K562 (cell line): ENCODE results near the gene IFI27L1. TPM values are rescaled to one million over a fixed set of nuclear protein-coding genes. Genes with fewer than 3 reads are reported as not detected.

Experiments used
- AFF4 ChIP-seq: sonication (generic); formaldehyde crosslinking; IDR thresholded peaks from 2 replicates; pipeline ENCODE4 v1.8.0; 2023; ENCODE audit warnings: mild to moderate bottlenecking, missing genetic modification reagents
- CHCHD3 ChIP-seq: fragments of 250-450 bp; sonication (Bioruptor Pico); IDR thresholded peaks from 2 replicates; pipeline ENCODE4 v2.1.2; 2022; ENCODE audit warnings: mild to moderate bottlenecking
- DIDO1 ChIP-seq: fragments of 450-650 bp; IDR thresholded peaks from 2 replicates; pipeline ENCODE4 v1.6.1; 2016; ENCODE audit warnings: low read depth, missing biosample characterization, missing genetic modification characterization
- FOXA3 ChIP-seq, 2 experiments: fragments of 450-650 bp in 1 of 2; sonication (generic) in 1 of 2; formaldehyde crosslinking; IDR thresholded peaks in 1 of 2; conservative IDR thresholded peaks in 1 of 2; 2 replicates each; pipeline versions ENCODE4 v1.4.0 to v1.8.0; 2020 to 2022; ENCODE audit warnings: mild to moderate bottlenecking in 2 of 2, missing genetic modification reagents in 1 of 2
- FOXM1 ChIP-seq, 2 experiments: fragments of 450-650 bp in 1 of 2; sonication (generic) in 1 of 2; formaldehyde crosslinking in 1 of 2; IDR thresholded peaks; 2 replicates each; pipeline versions ENCODE4 v1.6.1 to v1.9.0; 2017 to 2022; ENCODE audit warnings: low read depth in 2 of 2, mild to moderate bottlenecking in 2 of 2, missing genetic modification reagents in 1 of 2, moderate library complexity in 1 of 2
- GABPB1 ChIP-seq: sonication (generic); formaldehyde crosslinking; IDR thresholded peaks from 2 replicates; pipeline ENCODE4 v1.8.0; 2022; ENCODE audit warnings: mild to moderate bottlenecking, missing genetic modification reagents
- HLTF ChIP-seq: fragments of 450-650 bp; IDR thresholded peaks from 2 replicates; pipeline ENCODE4 v1.6.1; 2016
- MYBL2 ChIP-seq, 2 experiments: fragments of 450-650 bp in 1 of 2; sonication (generic) in 1 of 2; formaldehyde crosslinking in 1 of 2; IDR thresholded peaks; 2 replicates each; pipeline versions ENCODE4 v1.6.1 to v1.8.1; 2017 to 2022; ENCODE audit warnings: borderline replicate concordance in 1 of 2, inconsistent platforms in 1 of 2, low read depth in 1 of 2, mild to moderate bottlenecking in 1 of 2, missing genetic modification reagents in 1 of 2, moderate library complexity in 1 of 2
- NKRF ChIP-seq: fragments of 450-650 bp; IDR thresholded peaks from 2 replicates; pipeline ENCODE4 v1.6.1; 2016; ENCODE audit warnings: borderline replicate concordance
- POLR2AphosphoS5 ChIP-seq: IDR thresholded peaks from 2 replicates; pipeline ENCODE4 v1.6.1; 2011; ENCODE audit warnings: mild to moderate bottlenecking, low read depth, low read length, moderate library complexity; ENCODE audit not compliant: control insufficient read depth, insufficient read depth
- PRMT5 ChIP-seq: sonication (generic); formaldehyde crosslinking; IDR thresholded peaks from 2 replicates; pipeline ENCODE4 v1.5.0; 2020; ENCODE audit warnings: missing genetic modification reagents
- PYGO2 ChIP-seq: fragments of 450-650 bp; IDR thresholded peaks from 2 replicates; pipeline ENCODE4 v1.6.1; 2016; ENCODE audit warnings: mild to moderate bottlenecking, missing genetic modification characterization, moderate library complexity, missing compliant biosample characterization
- ZNF212 ChIP-seq: fragments of 450-650 bp; formaldehyde crosslinking; IDR thresholded peaks from 2 replicates; pipeline ENCODE4 v1.4.0; 2020; ENCODE audit warnings: mild to moderate bottlenecking
- ZNF280A ChIP-seq: fragments of 450-650 bp; IDR thresholded peaks from 2 replicates; pipeline ENCODE4 v1.6.1; 2018; ENCODE audit warnings: mild to moderate bottlenecking, low read depth; ENCODE audit not compliant: partially characterized antibody
- polyA plus RNA-seq, 8 experiments: library from polyadenylated mRNA; depleted of rRNA in 4 of 8; stranded (reverse) in 5 of 8; unstranded in 3 of 8; fragments of >200 nt; fragmentation: Nextera tagmentation in 2 of 8; fragmentation: Illumina TruSeq in 1 of 8; extraction: Ambion mirVana in 2 of 8; extraction: Trizol in 1 of 8; gene quantifications; 2 replicates each; pipeline versions ENCODE4 v1.2.1 to v1.2.3, GENCODE V29; 2011 to 2014; ENCODE audit warnings: inconsistent platforms in 1 of 8, missing spikeins in 1 of 8
- total RNA-seq, 7 experiments: library from RNA; depleted of rRNA in 6 of 7; stranded (reverse); fragments of >200 nt in 6 of 7; fragmentation: Illumina TruSeq in 2 of 7; extraction: Trizol in 2 of 7; gene quantifications; 2 replicates each; pipeline versions ENCODE4 v1.2.1 to v1.2.3, GENCODE V29; 2011 to 2021; ENCODE audit warnings: low replicate concordance in 1 of 7
- TF ChIP-seq, protein P1 (sequence below): fragments of 450-650 bp; conservative IDR thresholded peaks from 2 replicates; pipeline ENCODE4 v1.6.1; 2016; ENCODE audit warnings: missing genetic modification characterization, low read depth, mild to moderate bottlenecking, missing compliant biosample characterization, moderate library complexity
- TF ChIP-seq, protein P2 (sequence below): fragments of 250-450 bp; sonication (Bioruptor Pico); IDR thresholded peaks from 2 replicates; pipeline ENCODE4 v1.8.0; 2021; ENCODE audit warnings: moderate library complexity, mild to moderate bottlenecking, inconsistent platforms

The IFI27L1 gene
- total and polyA plus RNA-seq, 9 of the 15 experiments (the other 6 are each of a cell fraction or from before 2014, with no cell fraction given), result 14.5 to 28.0 (median 23.8) TPM

GRCh38 chr14:94080621-94081385 lies at the start of gene IFI27L1, which contains the start of gene DDX24 (continued):
- TF ChIP-seq PRMT5 (CRISPR knock-in tag), result no peak
- no peak for TF ChIP-seq PYGO2 (tag)
- TF ChIP-seq, protein P1, sequence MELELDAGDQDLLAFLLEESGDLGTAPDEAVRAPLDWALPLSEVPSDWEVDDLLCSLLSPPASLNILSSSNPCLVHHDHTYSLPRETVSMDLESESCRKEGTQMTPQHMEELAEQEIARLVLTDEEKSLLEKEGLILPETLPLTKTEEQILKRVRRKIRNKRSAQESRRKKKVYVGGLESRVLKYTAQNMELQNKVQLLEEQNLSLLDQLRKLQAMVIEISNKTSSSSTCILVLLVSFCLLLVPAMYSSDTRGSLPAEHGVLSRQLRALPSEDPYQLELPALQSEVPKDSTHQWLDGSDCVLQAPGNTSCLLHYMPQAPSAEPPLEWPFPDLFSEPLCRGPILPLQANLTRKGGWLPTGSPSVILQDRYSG, result no peak
- TF ChIP-seq CHCHD3 (CRISPR knock-in tag), result no peak
- TF ChIP-seq GABPB1 (CRISPR knock-in tag), result peak; percentile 92
- TF ChIP-seq POLR2AphosphoS5, result peak; percentile 73; the same call in 1 of the 2 replicates
- TF ChIP-seq FOXA3 (CRISPR knock-in tag; conservative IDR thresholded peaks at IDR 0.05 in 1 of 2, IDR thresholded peaks at IDR 0.05 in 1 of 2), result no peak
- TF ChIP-seq NKRF, result 0 out of 2 replicates have a peak, but pooled peaks have one; percentile 45
- no peak for TF ChIP-seq HLTF
- no peak for TF ChIP-seq ZNF212 (CRISPR knock-in tag)
- TF ChIP-seq AFF4 (CRISPR knock-in tag), result peak; percentile 66; the same call in 1 of the 2 replicates
- no peak for TF ChIP-seq FOXM1 (IDR thresholded peaks at IDR 0.05; ENCODE audit: low read depth)
- no peak for TF ChIP-seq FOXM1 (CRISPR knock-in tag; IDR thresholded peaks at IDR 0.05; ENCODE audit: low read depth)
- no peak for TF ChIP-seq ZNF280A
- TF ChIP-seq DIDO1, result no peak
- TF ChIP-seq MYBL2 (IDR thresholded peaks at IDR 0.05; ENCODE audit: low read depth), result no peak
- TF ChIP-seq MYBL2 (CRISPR knock-in tag; IDR thresholded peaks at IDR 0.05; ENCODE audit: borderline replicate concordance), result no peak
- TF ChIP-seq, protein P2, sequence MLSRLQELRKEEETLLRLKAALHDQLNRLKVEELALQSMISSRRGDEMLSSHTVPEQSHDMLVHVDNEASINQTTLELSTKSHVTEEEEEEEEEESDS (CRISPR knock-in tag), result no peak
